NCI-H748 treated with DMSO at 0.1 percent for 48 hours (cell line): ENCODE data around the gene TMEM132A.
"Not testable (repeated sequence)": the region's sequence is repeated elsewhere in the genome, so short reads cannot be mapped to it uniquely, and the experiment has no call there.

Experiments used
- DNase-seq: peaks from one replicate; lab custom pipeline; 2025; lab: John Stamatoyannopoulos, UW

Gene TMEM132A

GRCh38 chr11:60905047-60905446 is 19.2 kb upstream of the TMEM132A start:
- no peak for DNase-seq

GRCh38 chr11:60905551-60906113 is 18.6 kb upstream of the TMEM132A start:
- DNase-seq, result no peak

GRCh38 chr11:60906132-60906972 is 17.9 kb upstream of the TMEM132A start, which contains the start of gene PRPF19:
Gene PRPF19 (minus strand): TSS chr11:60906585. CDS start chr11:60906382, 203 bp downstream.
- peak; percentile 96 for DNase-seq

GRCh38 chr11:60908803-60909202 is 15.5 kb upstream of the TMEM132A start:
- no peak for DNase-seq

GRCh38 chr11:60909680-60910280 is 14.5 kb upstream of the TMEM132A start:
- DNase-seq, result not testable (repeated sequence)

- DNase-seq, result no peak
These were observed 14.0 kb upstream of the TMEM132A start for GRCh38 chr11:60910281-60910687.

GRCh38 chr11:60910711-60911380 is 13.4 kb upstream of the TMEM132A start:
- no peak for DNase-seq

- DNase-seq, result no peak
These were observed 11.9 kb upstream of the TMEM132A start for GRCh38 chr11:60912223-60912850.

- no peak for DNase-seq
These were observed 11.3 kb upstream of the TMEM132A start for GRCh38 chr11:60912851-60913528.

GRCh38 chr11:60913793-60914632 is 10.2 kb upstream of the TMEM132A start, which contains the start of gene TMEM109:
Gene TMEM109 (plus strand): TSS chr11:60914158. CDS start chr11:60919694, 5,536 bp downstream.
- DNase-seq, result peak; percentile 88

- DNase-seq, result no peak
These were observed 9.5 kb upstream of the TMEM132A start for GRCh38 chr11:60914633-60915247.

- no peak for DNase-seq
These were observed 8.9 kb upstream of the TMEM132A start for GRCh38 chr11:60915248-60915914.

- DNase-seq, result no peak
These were observed 7.5 kb upstream of the TMEM132A start for GRCh38 chr11:60916669-60917206.

GRCh38 chr11:60917267-60917666 is 7.0 kb upstream of the TMEM132A start:
- no peak for DNase-seq

GRCh38 chr11:60918251-60918938 is 5.9 kb upstream of the TMEM132A start:
- no peak for DNase-seq

- no peak for DNase-seq
These were observed 5.4 kb upstream of the TMEM132A start for GRCh38 chr11:60918939-60919265.

GRCh38 chr11:60919320-60919719 is 4.9 kb upstream of the TMEM132A start:
- no peak for DNase-seq

GRCh38 chr11:60919956-60920355 is 4.3 kb upstream of the TMEM132A start:
- DNase-seq, result no peak

- no peak for DNase-seq
These were observed 3.0 kb upstream of the TMEM132A start for GRCh38 chr11:60921259-60921658.
